Bronchial epithelial cell (primary cell): ENCODE data around the gene CRIP3. TPM values are rescaled to one million over a fixed set of nuclear protein-coding genes. Genes with fewer than 3 reads are reported as not detected.
"Not testable (repeated sequence)": the region's sequence is repeated elsewhere in the genome, so short reads cannot be mapped to it uniquely, and the experiment has no call there.

Experiments
- DNase-seq: peaks from one replicate; pipeline ENCODE4 v3.0.0-alpha.2; 2010; ENCODE audit warnings: low read depth
- FAIRE-seq: peaks from 2 replicates; lab custom pipeline; 2011; peaks lifted over from hg19 to GRCh38; lab: Jason Lieb, UNC
- H3K27me3 ChIP-seq: 2 replicates; pipeline ENCODE4 v1.5.1; 2011; ENCODE audit warnings: low read length; ENCODE audit not compliant: control insufficient read depth, insufficient read depth
- H3K36me3 ChIP-seq: 2 replicates; pipeline ENCODE4 v1.5.1; 2011; ENCODE audit warnings: low read length; ENCODE audit not compliant: control insufficient read depth, insufficient read depth
- H3K4me3 ChIP-seq: 2 replicates; pipeline ENCODE4 v1.5.1; 2011; ENCODE audit warnings: mild to moderate bottlenecking, low read depth, low read length, control low read depth
- CTCF ChIP-seq: IDR thresholded peaks from 2 replicates; pipeline ENCODE4 v1.5.1; 2011; ENCODE audit warnings: mild to moderate bottlenecking, moderate library complexity, low read length, control low read depth, inconsistent platforms; ENCODE audit not compliant: insufficient read depth, severe bottlenecking
- total RNA-seq: library from RNA; depleted of rRNA; stranded (reverse); fragments of >200 nt; gene quantifications from 2 replicates; pipeline ENCODE4 v1.2.1, GENCODE V29; 2014

CRIP3 gene
- total RNA-seq = not detected in 2 replicates

GRCh38 chr6:43308101-43308989 is at the start of gene CRIP3:
TSS of gene CRIP3 (minus strand) at chr6:43308826. CDS start at chr6:43308792, 34 bp downstream.
- FAIRE-seq (no peak), DNase-seq (peak; percentile 28)
- no peaks in the 10 kb centered on the region for H3K36me3 ChIP-seq
- TF ChIP-seq CTCF = peak; percentile 72
- H3K27me3 ChIP-seq = no peaks in the 10 kb centered on the region
- peak within 1 kb of the TSS; percentile 23 for H3K4me3 ChIP-seq

GRCh38 chr6:43355862-43356590 is 47.4 kb upstream of the CRIP3 start:
- Histone ChIP-seq H3K4me3 (no peak overlapping the region), H3K27me3 (no peaks in the 10 kb centered on the region), H3K36me3 (peaks cover 11% of the 10 kb centered on the region)
- FAIRE-seq (no peak), DNase-seq (peak; percentile 15)
- peak; percentile 35 for TF ChIP-seq CTCF

- not testable (repeated sequence) for H3K27me3 ChIP-seq, FAIRE-seq, DNase-seq, H3K4me3 ChIP-seq, H3K36me3 ChIP-seq
Measured at GRCh38 chr6:43351951-43352350, 43.3 kb upstream of the CRIP3 start.

GRCh38 chr6:43347444-43347843 is 38.8 kb upstream of the CRIP3 start:
- DNase-seq (no peak), FAIRE-seq (no peak)
- H3K4me3 ChIP-seq = no peak overlapping the region
- peaks cover under 1% of the 10 kb centered on the region for H3K36me3 ChIP-seq
- TF ChIP-seq CTCF = no peak
- no peaks in the 10 kb centered on the region for H3K27me3 ChIP-seq

GRCh38 chr6:43347021-43347420 is 38.4 kb upstream of the CRIP3 start:
- no peak for TF ChIP-seq CTCF
- no peak for FAIRE-seq
- peaks cover 2% of the 10 kb centered on the region for H3K36me3 ChIP-seq

GRCh38 chr6:43346243-43346642 is 37.6 kb upstream of the CRIP3 start:
- H3K27me3 ChIP-seq, H3K36me3 ChIP-seq, FAIRE-seq, H3K4me3 ChIP-seq, DNase-seq: not testable (repeated sequence)

More at GRCh38 chr6:43347021-43347420, 38.4 kb upstream of the CRIP3 start:
- no peak overlapping the region for H3K4me3 ChIP-seq
- no peak for DNase-seq
- no peaks in the 10 kb centered on the region for H3K27me3 ChIP-seq
